DND-41 (cell line): ENCODE results near the gene CD3E.
A peak's percentile ranks its signal among the peaks of the same experiment; 100 is the strongest.

Source experiments
- ATAC-seq: fragments of 200-7000 bp; cut with Tn5 transposase; 3 replicates; pipeline ENCODE4 v1.9.1; 2021; ENCODE audit warnings: low read depth; ENCODE audit not compliant: insufficient read depth
- DNase-seq: peaks from one replicate; pipeline ENCODE4 v3.0.0-alpha.2; 2020
- H2AFZ ChIP-seq: 2 replicates; pipeline ENCODE4 v1.6.0; 2012; ENCODE audit warnings: low read depth, low read length
- H3K27ac ChIP-seq: 2 replicates; pipeline ENCODE4 v1.5.1; 2012; ENCODE audit warnings: low read length, inconsistent platforms
- H3K27me3 ChIP-seq: fragments of 200-600 bp; sonication (generic); 2 replicates; pipeline ENCODE4 v1.6.0; 2012; ENCODE audit warnings: low read length, mild to moderate bottlenecking, inconsistent platforms; ENCODE audit not compliant: insufficient read depth, poor library complexity
- H3K36me3 ChIP-seq: 2 replicates; pipeline ENCODE4 v1.5.1; 2012; ENCODE audit warnings: low read length, inconsistent platforms; ENCODE audit not compliant: insufficient read depth
- H3K4me1 ChIP-seq: 2 replicates; pipeline ENCODE4 v1.5.1; 2012; ENCODE audit warnings: mild to moderate bottlenecking, low read length; ENCODE audit not compliant: insufficient read depth
- H3K4me2 ChIP-seq: 2 replicates; pipeline ENCODE4 v1.6.0; 2012; ENCODE audit warnings: mild to moderate bottlenecking, moderate library complexity, low read length, inconsistent platforms; ENCODE audit not compliant: insufficient read depth
- H3K4me3 ChIP-seq, 2 experiments: fragments of 200-600 bp in 1 of 2; shearing (Covaris generic) in 1 of 2; 2 replicates each; pipeline ENCODE4 v1.5.1; 2012 to 2016; ENCODE audit warnings: inconsistent platforms in 2 of 2, low read length in 2 of 2, mild to moderate bottlenecking in 2 of 2, low read depth in 1 of 2, moderate library complexity in 1 of 2
- H3K79me2 ChIP-seq: 2 replicates; pipeline ENCODE4 v1.6.0; 2012; ENCODE audit warnings: low read length, inconsistent platforms; ENCODE audit not compliant: insufficient read depth
- H3K9ac ChIP-seq: 2 replicates; pipeline ENCODE4 v1.6.0; 2012; ENCODE audit warnings: low read depth, mild to moderate bottlenecking, inconsistent platforms, low read length, moderate library complexity
- H3K9me3 ChIP-seq: 2 replicates; pipeline ENCODE4 v1.5.1; 2012; ENCODE audit warnings: low read length, moderate library complexity, mild to moderate bottlenecking, inconsistent platforms; ENCODE audit not compliant: insufficient read depth, severe bottlenecking
- H4K20me1 ChIP-seq: 2 replicates; pipeline ENCODE4 v1.6.0; 2012; ENCODE audit warnings: low read length; ENCODE audit not compliant: insufficient read depth
- CTCF ChIP-seq: IDR thresholded peaks from 2 replicates; pipeline ENCODE4 v1.5.1; 2012; ENCODE audit warnings: borderline replicate concordance, low read length, moderate library complexity, mild to moderate bottlenecking; ENCODE audit not compliant: poor library complexity, severe bottlenecking; ENCODE audit errors: extremely low read depth
- EZH2 ChIP-seq: IDR thresholded peaks from 3 replicates; pipeline ENCODE4 v1.6.1; 2012; ENCODE audit warnings: borderline replicate concordance, low read depth, mild to moderate bottlenecking, moderate library complexity, low read length, inconsistent platforms; ENCODE audit not compliant: severe bottlenecking

Gene CD3E

DNA sequence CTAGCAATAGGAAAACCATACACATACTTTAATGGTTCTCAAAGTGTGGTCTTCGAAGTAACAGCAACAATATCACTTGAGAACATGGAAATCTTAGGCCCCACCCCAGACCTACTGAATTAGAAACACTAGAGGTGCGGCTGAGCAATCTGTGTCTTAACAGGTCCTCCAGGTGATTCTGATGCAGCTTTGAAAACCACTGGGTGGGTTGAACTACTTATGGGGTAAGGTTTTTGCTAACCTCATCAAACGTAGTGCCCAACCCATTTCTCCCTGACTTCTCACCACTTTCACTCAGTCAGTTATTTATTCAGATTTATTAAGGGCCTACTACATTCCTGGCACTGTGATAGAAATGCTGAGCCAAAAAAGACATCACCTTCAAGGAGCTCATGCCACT lies 44.2 kb upstream of the CD3E start:
- H3K4me2 ChIP-seq: no peak overlapping the region
- no peaks in the 10 kb centered on the region for H3K79me2 ChIP-seq
- no peaks in the 10 kb centered on the region for H3K4me1 ChIP-seq
- no peak overlapping the region for H3K27ac ChIP-seq
- no peak overlapping the region for H3K4me3 ChIP-seq
- no peak for TF ChIP-seq CTCF
- TF ChIP-seq EZH2: no peak
- no peaks in the 10 kb centered on the region for H3K9me3 ChIP-seq
- DNase-seq: no peak
- H4K20me1 ChIP-seq: no peaks in the 10 kb centered on the region
- no peaks in the 10 kb centered on the region for H3K36me3 ChIP-seq
- H2AFZ ChIP-seq: no peak overlapping the region
- peaks cover 2% of the 10 kb centered on the region for H3K27me3 ChIP-seq
- ATAC-seq: no peak
- H3K9ac ChIP-seq: no peak overlapping the region

- no peaks in the 10 kb centered on the region for H3K79me2 ChIP-seq
- no peak for ATAC-seq
- peaks cover 9% of the 10 kb centered on the region for H3K27me3 ChIP-seq
- H3K4me3 ChIP-seq: no peak overlapping the region
- H3K27ac ChIP-seq: no peak overlapping the region
- H2AFZ ChIP-seq: no peak overlapping the region
- no peaks in the 10 kb centered on the region for H3K36me3 ChIP-seq
- TF ChIP-seq EZH2 (no peak), CTCF (no peak)
- H4K20me1 ChIP-seq: no peaks in the 10 kb centered on the region
- H3K9me3 ChIP-seq: no peaks in the 10 kb centered on the region
- no peak for DNase-seq
- H3K9ac ChIP-seq: no peak overlapping the region
- no peak overlapping the region for H3K4me2 ChIP-seq
- no peaks in the 10 kb centered on the region for H3K4me1 ChIP-seq
Measured at GRCh38 chr11:118263112-118263511, 41.4 kb upstream of the CD3E start.

- Histone ChIP-seq H3K4me3 (no peak within 1 kb of the TSS), H3K79me2 (no peaks in the 10 kb centered on the region)
Measured at GRCh38 chr11:118263695-118264568, 40.6 kb upstream of the CD3E start, which contains the start of gene MPZL2. Gene MPZL2 (minus strand): TSS chr11:118264297. CDS start chr11:118264153, 144 bp downstream.

More at GRCh38 chr11:118263695-118264568, 40.6 kb upstream of the CD3E start, which contains the start of gene MPZL2:
- no peak within 1 kb of the TSS for H3K4me2 ChIP-seq
- TF ChIP-seq EZH2 (no peak), CTCF (no peak)
- no peak within 1 kb of the TSS for H2AFZ ChIP-seq
- no peak within 1 kb of the TSS for H3K9ac ChIP-seq
- H3K9me3 ChIP-seq: no peaks in the 10 kb centered on the region
- ATAC-seq (peak; percentile 24; the same call in 1 of the 3 replicates), DNase-seq (no peak)
- no peaks in the 10 kb centered on the region for H3K36me3 ChIP-seq
- no peaks in the 10 kb centered on the region for H4K20me1 ChIP-seq
- no peak within 1 kb of the TSS for H3K27ac ChIP-seq
- no peaks in the 10 kb centered on the region for H3K4me1 ChIP-seq
- peaks cover 9% of the 10 kb centered on the region for H3K27me3 ChIP-seq
